NOMO-1 treated with dmso at 0.1 percent for 144 hours (cell line): ENCODE data around the gene SLC8A1.

ENCODE experiments used
- DNase-seq: peaks from one replicate; lab custom pipeline; 2025; ENCODE audit not compliant: unreplicated experiment; lab: John Stamatoyannopoulos, UW

Gene SLC8A1

DNA sequence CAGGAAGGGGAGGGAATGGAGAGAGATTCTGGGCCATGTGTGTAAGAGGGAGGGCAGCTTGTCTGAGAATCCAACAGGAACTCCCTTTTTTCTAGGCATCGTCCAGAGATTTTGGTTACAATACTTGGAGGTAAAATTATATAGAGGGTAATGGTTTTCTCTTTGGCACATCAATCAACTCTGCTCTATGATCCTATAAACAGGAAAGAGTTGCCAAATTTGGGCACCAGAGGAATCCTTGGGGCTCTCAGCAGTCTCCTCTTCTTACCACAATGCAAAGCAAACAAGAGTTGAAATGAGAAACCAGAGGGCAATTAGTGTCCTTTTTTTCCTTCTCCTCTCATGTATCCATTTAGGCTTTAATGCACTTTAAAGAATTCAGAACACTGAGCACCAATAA lies 243.4 kb downstream of the SLC8A1 start:
- DNase-seq: no peak

GRCh38 chr2:40204268-40204667 lies 247.6 kb downstream of the SLC8A1 start:
- no peak for DNase-seq

DNA sequence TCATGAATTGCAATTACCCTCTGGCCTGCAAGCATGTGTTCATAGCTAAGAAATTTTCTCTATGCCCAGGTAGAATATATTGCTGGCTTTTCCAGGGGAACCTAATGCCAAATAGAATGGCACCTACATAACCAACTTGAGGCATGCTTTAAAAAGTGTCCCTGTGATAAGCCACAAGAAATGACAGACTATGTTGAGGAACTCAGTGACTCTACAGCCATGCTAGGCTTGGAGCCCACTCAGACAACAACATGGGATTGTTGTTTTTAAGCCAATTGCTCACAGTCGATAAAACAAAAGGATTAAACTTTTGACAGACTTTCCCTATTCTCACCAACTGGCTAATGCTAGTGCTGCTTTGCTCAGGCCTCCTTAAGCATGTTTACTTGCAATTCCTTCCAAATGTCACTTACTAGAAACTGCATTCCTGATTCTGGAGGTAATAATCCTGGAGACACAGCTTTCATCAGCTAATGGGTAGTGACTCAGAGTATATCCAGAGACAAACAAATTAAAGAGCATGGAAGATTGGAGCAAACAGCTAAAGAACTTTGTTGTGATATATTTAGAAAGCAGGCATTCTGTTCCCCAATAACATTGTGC lies 249.0 kb downstream of the SLC8A1 start:
- DNase-seq: no peak

- DNase-seq: no peak
These were observed 250.5 kb downstream of the SLC8A1 start for GRCh38 chr2:40201425-40201824.

GRCh38 chr2:40200366-40200915 lies 251.4 kb downstream of the SLC8A1 start:
- DNase-seq: no peak

- no peak for DNase-seq
These were observed 252.1 kb downstream of the SLC8A1 start for GRCh38 chr2:40199771-40200170.

DNA sequence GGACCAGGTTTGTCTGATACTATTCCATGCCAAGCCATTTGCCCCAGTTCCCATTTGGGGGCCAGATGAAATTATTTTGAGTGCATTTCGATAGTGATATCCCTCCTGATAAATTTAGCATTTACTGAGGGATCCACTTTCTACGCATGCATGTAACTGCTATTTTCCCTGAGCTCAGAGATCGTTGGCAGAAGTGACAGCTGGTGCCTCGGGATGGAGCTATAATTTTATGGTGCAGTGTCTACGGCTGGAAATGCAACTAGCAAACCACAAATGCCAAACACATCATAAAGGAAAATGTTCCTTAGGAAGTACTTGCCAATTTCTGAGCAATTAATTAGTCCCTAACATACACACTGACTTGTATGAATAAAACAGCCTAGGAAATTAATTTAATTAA lies 254.8 kb downstream of the SLC8A1 start:
- DNase-seq: no peak

GRCh38 chr2:40193670-40194026 lies 258.2 kb downstream of the SLC8A1 start:
- DNase-seq: no peak

- DNase-seq: no peak
These were observed 258.8 kb downstream of the SLC8A1 start for GRCh38 chr2:40192864-40193669.

- no peak for DNase-seq
These were observed 261.4 kb downstream of the SLC8A1 start for GRCh38 chr2:40190457-40190856.

GRCh38 chr2:40189881-40190280 lies 262.0 kb downstream of the SLC8A1 start:
- DNase-seq: no peak

- DNase-seq: no peak
These were observed 264.8 kb downstream of the SLC8A1 start for GRCh38 chr2:40187054-40187453.

- no peak for DNase-seq
These were observed 267.3 kb downstream of the SLC8A1 start for GRCh38 chr2:40184551-40184950.

GRCh38 chr2:40181855-40182254 lies 270.0 kb downstream of the SLC8A1 start:
- DNase-seq: no peak

DNA sequence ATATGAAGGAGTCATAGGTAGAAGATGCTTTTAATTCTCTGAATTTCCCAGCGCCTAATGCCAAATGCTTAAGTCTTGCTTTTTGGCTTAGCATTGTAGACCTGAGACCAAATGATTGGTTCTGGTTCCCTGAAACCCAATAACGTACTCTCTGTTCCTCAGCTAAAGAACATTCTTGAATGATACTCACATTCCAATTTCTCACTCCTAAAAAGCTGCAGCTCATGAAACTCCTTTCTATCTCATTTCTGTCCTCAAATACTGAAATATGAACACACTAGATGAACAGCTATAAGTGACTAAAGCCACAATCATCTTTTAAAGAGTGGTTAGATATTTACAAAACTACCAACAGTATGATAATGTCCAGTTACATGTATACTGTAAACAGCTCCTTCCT lies 272.1 kb downstream of the SLC8A1 start:
- DNase-seq: no peak

DNA sequence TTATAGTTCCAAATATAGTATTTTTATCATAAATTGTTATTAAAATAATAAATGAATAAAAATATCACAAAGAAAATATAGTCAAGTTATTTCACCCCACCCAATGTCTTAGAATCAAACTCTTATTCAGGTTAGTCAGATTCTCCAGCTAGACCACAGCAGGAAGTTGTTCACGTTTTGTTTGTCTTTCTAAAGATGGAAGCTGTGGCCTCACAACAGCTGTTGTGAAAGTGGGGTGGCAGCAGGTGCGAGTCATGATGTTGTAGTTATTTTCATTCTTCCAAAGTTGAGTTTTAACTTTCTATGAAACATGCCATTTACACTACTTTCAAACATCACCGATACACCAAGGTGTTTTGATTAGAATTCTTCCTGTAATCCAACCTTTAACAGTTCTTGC lies 272.9 kb downstream of the SLC8A1 start:
- no peak for DNase-seq

- DNase-seq: no peak
These were observed 273.6 kb downstream of the SLC8A1 start for GRCh38 chr2:40178171-40178778.

- no peak for DNase-seq
These were observed 274.5 kb downstream of the SLC8A1 start for GRCh38 chr2:40177366-40177765.

DNA sequence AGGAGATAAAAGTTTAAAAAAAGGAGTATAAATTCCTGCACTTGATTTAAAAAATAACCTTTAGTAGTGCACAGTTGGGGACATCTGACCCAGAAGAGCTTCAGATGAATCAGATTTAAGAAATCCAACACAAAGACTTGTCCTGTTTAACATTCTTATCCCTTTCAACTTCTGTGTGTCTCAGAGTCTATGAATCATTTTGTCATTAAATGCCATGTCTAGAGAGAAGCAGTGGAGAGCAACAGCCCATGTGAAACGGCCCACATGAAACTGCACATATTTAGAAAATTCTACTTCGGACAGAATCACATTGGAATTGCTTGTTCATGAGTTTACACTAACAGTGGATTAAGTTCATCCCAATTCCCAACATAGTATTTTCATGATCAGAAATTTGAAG lies 278.6 kb downstream of the SLC8A1 start:
- DNase-seq: no peak

- no peak for DNase-seq
These were observed 282.0 kb downstream of the SLC8A1 start for GRCh38 chr2:40169856-40170255.

GRCh38 chr2:40169430-40169829 lies 282.5 kb downstream of the SLC8A1 start:
- no peak for DNase-seq

DNA sequence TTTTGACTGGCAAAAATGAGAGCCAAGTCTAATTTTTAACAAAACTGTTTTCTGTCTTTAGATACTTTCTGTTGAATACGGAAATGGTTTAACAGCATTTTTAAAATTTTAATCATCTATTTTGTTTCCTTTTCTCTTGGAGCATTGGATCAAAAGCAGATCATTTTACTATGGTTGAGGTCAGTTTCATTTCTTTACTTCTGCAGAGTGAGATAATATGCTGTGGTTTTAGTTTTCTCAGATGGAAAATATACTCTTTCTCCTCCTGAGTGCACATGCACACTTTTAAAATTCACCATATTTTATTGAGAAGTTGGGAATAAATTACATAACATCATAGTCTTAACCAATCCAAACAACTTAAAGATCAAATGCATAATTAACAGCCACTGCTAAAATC lies 283.3 kb downstream of the SLC8A1 start:
- DNase-seq: no peak
